ENCODE measurements around the gene KIF2A.
A peak's percentile ranks its signal among the peaks of the same experiment; 100 is the strongest.

Gene KIF2A

DNA sequence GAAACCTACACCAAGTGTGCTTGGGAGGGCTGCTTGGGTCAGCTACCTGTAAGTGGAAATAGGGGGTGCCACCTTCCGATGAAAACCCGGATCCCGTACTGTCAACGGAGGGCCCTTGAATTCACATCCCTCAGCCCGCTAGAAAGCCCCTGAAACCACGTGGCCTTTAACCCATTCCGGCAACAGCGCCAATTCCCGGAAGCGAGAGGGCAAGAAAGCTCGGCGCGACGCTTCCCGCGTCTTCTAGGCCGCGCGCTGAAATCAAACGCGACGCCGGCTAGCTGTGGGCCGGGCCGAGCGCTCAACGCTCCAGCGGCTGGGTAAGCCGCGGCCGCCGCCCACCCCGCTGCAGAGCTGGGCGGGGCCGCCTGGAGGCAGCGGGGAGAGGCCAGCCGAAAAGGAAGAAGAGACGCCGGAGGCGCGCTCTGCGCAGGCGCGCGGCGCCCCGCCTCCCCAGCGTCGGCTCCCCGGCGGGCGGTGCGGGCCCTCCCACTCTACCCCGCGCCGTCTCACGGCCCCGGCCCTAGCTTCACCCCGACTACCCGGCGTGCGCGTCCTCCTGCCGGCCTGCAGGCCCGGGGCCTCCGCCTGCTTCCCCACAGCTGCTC, at the start of gene KIF2A:
KIF2A (plus strand) TSS at position 492 of the 608 bp plus-strand sequence. CDS start 267 bp downstream, outside the sequence.
- peak; percentile 89 for DNase-seq

DNA sequence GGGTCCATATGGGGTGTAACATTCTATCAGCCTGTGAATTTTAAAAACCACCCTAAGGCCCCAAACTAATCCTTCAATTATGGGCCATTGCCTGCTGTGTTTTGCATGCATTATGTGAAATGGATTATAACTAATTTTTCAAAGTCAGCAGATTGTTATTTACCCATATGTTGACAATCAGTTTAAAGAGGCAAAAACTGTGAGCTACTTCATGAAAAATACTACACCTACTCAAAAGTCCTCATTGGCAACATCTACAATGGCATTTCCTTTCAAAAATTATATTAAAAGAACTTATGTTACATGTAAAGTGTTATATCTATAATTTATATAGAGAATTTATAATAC, 49.0 kb upstream of the KIF2A start:
- no peak for DNase-seq

DNA sequence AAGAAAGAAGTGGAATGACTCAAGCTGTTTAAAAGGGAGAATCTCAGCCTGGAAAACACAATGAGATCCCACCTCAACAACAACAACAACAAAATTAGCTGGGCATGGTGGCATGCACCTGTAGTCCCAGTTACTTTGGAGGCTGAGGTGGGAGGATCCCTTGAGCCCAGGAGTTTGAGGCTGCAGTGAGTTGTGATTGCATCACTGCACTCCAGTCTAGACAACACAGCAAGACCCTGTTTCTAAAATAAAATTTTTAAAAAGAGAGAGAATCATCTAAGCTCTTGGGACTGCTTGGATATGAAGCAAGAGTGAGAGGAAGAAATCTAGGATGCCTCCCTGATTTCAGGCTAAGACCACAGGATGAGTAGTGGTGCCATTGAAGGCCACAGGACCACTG, 47.4 kb upstream of the KIF2A start:
- no peak for DNase-seq

DNA sequence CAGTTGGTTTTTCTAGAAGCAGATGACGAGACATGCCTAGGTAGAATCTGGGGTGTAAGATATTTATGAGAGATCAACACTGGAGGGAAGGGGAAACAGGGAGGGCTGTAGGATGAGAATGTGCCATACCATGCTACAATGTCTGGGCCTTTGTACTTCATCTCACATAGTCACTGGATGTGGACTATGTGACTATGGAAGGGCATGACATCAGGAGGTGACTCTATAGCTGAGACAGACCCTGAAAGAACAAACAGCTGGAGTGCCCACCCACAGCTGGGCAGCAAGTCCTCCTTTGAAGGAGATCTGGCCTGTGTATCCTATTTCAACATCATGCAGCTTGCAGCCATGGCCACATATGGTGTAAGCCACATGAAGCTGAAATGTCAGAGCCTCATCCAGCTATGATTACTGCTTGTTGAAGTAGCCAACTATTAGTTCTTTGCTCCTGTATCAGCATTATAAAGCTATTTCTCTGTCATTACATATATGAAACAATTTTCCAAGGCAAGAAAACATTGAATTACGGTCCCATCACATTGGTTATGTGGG, 46.2 kb upstream of the KIF2A start:
- no peak for DNase-seq

DNA sequence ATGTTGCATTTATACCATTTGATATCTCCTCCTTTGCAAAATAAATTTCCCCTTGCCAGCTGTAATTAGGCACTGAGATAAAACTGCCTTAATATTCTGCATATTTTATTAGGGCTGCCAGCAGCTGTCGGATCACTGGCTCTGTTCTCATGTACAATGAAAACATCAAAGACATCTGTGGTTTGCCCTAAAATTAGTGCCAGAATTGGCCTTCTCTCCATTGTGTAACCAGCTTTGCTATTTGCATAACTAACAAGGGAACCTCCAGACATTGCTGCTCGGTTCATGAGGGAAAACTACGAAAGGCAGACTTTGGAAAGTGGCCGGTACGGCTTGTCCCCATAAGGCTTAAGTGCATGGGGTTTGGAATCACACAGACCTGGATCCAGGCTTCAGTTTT, 45.5 kb upstream of the KIF2A start:
- DNase-seq, result no peak

DNA sequence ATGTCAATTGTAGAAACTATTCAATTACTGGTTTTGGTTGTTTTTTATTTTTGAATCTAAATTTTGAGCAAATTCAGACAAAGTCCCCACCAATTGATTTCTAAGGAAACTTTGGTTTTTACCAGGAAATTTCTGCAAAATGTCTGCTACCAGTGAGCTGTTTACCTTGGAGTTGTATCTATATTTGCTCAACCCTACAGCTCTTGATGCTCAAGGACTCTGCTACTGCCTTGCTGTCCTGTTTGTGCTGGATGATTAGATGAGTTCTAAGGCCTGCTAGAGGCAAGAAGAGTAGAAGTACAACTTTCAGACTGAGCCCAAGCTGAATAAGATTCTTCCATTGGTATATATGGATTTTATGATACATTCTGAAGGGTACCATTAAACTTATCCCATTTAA, 42.6 kb upstream of the KIF2A start:
- no peak for DNase-seq

DNA sequence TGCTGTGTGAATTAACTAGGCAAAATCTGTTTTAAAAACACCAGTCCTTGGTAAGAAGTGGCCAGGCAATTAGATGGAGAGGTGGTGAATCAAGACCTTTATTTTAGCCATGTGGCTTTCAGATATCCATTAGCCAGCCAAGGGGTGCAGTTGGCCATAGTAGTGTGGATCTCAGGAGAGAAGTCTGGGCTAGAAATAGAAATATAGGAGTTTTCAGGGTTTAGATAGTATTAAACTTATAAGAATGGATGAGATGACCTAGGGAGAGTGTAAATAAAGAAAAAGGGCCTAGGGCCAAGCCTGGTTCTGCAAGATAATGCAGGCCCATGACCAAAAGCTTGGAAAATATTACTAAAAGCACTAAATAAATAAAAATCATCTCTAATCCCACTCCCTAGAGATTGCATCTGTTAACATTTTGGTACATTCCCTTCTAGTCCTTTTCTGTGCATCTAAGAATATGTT, 40.3 kb upstream of the KIF2A start:
- DNase-seq, result no peak

DNA sequence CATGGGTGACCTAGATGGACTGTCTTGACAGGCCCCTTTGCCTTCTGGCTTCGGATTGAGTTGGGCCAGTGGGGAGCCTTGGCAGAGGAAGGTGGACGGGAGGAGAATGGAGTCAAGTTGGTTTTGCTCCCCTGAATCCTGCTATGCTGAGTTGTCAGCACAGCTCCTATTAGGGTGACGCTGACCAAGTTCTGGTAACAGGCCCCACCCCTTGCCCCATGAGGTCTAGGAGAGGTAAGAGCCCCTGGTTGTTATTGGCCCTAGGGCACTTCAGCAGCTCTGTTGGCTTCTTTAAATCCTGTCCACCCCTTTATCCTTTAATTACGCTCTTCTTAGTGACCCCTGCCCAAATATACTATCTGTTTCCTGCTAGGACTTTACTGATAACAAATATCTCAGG, 39.4 kb upstream of the KIF2A start:
- no peak for DNase-seq

DNA sequence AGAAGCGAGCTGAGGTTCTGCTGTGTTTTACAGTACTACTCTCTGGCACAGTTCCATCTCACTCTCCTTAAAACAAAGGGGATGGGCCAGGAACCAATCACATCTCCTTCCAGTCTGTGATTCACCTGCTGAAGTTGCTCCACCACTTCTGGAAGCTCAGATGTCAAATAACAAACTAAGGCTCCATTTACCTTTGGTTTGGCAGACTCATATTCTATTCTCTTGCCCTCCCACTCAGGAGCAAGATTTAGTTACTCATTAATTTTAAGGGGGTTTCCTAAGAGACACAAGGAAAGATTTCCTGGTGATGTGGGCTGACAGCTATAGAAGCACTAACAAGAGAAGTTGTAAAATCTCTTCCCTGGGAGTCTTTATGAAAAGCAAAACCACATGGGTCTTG, 37.8 kb upstream of the KIF2A start:
- DNase-seq, result no peak

DNA sequence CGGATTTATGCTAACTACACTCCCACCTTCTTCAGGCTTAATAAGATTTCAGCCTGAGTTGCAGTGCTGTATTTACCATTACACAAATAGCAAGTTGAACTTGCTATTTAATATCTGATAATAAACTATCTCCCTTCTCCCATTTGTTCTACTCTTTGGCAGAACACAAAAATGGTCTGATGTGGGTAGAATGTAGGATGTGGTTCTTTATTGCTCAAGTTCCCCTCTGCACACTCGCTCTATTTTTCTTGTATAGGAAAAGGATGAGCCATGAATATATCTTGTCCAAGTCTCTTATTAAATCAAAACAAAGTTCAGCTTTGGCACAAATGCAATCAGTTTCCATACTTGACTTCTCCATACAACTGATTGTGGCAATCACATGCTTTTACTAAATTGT, 37.2 kb upstream of the KIF2A start:
- DNase-seq, result no peak

DNA sequence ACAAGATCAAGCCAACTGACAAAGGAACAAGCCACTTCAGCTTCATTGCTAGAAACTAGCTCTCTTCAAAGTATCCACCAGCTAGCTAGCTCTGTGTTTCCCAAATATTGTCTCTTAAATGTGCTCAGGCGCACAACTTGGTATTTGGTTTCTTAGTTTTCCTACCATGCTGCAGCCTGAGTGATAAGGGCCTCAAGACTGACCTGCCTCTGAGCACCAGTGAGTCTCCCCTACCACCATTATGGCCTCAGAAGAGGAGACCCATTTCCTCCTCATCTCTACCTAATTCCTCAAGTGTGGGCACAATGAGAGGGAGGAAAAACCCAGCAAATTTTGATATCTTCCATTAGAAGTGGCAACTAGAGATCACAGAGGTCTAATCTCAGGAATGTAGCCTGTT, 34.6 kb upstream of the KIF2A start:
- DNase-seq, result no peak

DNA sequence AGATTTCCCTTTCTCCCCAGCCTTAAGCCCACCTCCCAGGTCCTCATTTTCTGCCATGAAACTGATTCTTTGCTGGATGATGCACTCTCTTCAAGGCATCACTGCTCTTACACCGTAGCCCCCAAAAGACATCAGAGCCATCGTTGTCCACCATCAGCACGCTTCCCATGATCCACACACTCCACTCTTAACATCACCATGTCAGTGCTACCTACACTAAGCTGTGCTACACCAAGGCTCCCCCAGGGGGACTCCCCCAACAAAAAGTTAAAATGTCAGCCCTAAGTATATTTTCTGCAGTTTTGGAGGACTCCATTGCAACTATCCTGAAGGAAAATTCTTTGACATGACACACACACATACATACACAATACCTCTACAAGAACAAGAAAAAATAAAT, 34.1 kb upstream of the KIF2A start:
- no peak for DNase-seq

DNA sequence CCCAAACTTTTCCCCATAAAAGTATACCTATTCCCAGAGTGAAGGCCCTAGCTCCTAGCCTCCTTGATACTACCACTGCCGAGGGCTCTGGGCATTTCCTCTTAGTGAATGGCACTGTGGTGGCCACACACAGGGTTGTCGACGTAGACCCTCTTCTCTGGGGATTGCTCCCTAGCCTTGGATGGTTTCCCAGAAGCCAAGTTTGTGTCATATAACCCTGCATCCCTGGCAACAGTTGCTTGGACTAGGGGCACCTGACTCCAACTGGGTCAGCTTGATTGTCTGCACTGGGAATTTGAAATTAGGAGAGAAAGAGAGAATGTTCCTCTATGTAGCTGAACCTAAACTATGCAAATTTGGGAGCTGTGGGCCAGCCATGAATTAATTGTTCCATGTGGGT, 32.3 kb upstream of the KIF2A start:
- no peak for DNase-seq

DNA sequence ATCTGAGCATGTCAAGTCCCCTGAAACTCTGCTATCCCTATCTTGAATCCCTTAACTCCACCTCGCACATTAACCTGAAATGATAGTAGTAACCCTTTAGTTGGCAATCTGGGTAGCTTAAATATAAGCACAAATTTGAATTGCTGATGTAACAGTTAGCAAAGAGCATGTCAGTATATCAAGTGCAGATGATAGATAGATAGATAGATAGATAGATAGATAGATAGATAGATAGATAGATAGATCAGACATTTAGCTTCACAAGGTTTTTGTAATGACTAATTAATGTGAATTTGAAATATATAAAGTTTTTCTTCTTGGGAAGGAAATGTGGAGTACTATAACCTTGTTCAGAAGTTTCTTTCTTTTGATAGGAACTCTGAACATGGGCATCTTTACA, 30.4 kb upstream of the KIF2A start:
- DNase-seq, result no peak

DNA sequence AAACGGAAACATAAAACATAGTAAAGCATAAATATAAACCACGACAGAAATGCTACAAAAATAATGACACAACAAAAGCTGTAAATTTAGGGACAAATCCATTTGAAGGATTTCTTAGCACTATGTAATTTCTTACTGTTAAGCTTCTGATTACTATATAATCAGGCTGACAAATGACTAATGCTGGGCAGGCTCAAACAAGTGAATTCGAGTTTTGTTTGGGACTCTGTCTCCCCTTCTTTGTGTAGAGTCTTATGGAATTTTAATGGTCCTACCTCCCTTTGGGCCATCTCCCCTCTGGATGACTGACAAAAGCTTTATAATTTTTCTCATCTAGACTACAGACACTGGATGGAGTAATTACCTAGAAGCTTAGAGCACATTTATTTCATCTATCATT, 24.6 kb upstream of the KIF2A start:
- DNase-seq, result no peak

DNA sequence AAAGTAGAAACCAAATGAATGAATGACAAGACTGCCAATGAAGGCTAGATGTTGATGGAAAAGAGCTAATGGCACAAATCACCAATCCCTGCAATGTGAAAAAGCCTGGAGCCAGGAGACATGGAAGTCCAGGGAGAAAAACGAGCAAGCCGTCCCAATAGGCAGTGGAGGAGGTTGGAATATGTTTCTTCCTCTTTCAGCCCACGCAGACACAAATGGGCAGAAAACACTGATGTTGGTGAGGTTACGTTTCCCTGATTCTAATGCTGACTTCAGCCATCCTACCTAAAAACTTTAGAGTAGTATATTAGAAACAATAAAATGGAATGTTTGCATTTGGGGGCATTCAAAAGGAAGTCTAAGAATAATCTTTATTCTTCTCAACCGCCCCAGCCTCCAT, 23.9 kb upstream of the KIF2A start:
- DNase-seq, result no peak

DNA sequence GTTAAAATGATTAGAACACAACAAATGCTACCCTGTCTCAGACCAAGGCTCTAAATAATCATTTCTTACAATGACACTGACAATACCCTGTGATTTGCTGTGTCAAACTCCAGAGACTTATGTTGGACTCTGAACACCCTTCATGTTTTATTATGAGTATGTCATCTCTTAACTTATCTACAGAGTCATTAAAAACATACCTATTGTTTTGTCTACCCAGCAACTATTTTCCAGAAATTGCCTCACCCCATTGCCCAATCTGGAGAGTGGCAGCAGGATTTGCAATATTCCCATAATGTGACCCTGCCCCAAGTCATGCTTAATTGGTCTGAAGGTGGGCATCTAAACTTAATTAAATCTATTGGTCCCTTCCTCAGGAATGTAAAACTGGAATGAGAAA, 23.0 kb upstream of the KIF2A start:
- no peak for DNase-seq

DNA sequence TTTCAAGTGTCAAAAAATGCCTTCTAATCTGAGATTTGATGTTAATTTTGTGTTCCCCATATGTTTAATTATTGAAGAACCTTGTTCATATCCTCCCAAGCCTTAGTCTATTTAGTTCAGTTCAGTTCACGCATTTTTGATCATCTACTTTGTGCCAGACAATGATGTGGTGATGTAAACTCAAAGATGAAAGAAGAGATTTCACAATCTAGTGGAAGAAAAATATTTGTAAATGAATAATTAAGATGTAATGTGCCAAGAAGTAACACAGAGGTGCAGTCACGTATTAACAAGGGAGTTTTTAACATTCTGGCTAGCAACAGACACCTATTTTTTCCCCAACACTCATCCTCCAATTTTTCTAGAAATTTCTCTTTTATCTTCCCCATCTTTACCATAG, 22.1 kb upstream of the KIF2A start:
- no peak for DNase-seq

DNA sequence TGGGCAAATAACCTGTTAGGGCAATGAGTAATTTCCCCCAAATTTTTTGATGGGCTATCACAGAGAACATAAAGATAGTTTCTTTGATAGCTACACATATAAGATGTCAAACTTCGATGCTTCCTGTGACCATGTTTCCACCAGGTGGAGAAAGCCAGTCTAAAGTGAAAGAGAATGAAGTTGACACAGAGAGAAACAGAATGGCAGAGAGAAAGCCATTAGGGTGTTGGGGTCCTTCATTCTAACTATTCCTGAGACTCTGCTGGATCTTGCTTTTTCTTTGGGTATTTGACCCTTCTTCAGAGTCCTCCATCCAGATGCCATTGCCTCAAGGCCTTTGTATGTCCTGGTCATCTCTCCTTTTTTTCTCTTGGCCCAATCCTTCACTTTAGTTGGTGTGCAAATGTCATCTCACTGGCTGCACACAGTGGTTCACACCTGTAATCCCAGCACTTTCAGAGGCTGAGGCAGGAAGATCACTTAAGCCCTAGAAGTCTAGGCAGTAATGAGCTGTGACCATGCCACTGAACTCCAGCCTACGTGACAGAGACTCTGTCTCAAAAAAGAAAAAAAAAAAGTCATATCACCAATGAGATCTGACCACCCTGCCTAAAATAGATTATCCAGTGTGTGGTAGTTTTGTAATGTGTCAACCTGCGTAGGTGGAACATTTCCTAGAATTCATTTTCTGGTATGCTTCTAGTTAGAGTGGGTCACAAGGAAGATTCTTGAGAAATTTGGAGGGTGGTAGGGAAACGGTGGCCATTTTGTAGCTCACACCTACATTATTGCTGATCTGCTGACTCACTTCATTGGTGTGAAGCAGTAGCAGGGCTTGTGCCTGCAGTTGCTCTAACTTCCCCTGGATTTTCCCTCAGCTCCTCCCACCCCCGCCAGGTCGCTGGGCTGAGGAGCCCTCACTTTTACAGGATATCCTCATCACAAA, 20.8 kb upstream of the KIF2A start:
- DNase-seq, result no peak

DNA sequence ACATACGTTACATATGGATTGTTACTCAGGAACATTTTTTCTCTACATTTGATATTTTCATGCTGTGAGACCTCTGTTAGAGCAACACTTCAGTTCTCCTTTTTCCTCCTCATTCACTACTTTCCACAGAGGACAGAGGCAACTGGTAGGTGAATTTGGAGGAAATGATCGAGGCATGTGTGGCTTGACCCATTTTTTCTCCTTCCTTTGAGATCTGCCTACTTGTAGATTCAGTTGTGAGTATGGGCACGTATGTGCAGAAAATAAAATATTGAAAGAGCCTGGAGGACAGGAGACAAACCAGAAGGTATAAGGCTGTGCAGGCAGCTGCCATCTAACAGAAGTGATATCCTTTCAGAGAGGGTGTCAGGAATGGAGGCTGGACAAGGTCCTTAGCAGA, 19.2 kb upstream of the KIF2A start:
- DNase-seq, result no peak

DNA sequence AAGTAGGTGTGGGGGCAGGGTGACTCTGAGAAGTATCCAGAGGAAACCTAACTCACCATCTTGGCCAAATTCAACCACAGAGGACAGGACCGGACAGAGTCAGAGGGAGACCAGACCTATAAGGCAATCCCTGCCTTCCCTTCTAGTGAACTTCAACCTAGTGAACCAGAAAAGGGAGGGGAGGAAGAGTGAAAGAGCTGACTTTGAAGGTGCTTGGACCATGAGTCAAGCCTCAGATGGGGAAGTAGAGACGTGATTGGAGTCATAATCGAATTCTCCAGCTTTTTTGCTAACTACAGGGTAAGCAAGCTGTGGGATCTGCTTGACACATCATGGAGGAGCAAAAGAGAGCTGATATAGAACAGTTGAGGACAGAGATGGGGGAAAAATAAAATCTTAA, 18.8 kb upstream of the KIF2A start:
- no peak for DNase-seq

DNA sequence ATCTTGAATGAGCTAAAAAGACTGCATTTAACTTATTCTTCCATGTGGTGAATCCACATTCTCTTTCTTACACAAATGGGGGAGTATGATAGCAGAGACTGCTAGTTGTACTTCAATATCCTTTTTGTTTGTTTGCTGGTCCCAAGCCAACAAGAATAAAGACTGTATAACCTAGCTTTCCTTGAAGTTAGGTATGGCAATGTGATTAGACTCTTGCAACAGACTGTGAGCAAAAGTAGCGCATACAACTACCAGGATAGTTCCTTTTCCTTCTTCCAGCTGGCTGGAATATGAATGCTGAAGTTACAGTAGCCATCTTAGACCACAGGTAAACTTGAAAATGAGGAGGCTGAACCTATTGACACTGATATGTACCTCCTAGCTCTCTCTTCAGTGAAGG, 17.9 kb upstream of the KIF2A start:
- no peak for DNase-seq

DNA sequence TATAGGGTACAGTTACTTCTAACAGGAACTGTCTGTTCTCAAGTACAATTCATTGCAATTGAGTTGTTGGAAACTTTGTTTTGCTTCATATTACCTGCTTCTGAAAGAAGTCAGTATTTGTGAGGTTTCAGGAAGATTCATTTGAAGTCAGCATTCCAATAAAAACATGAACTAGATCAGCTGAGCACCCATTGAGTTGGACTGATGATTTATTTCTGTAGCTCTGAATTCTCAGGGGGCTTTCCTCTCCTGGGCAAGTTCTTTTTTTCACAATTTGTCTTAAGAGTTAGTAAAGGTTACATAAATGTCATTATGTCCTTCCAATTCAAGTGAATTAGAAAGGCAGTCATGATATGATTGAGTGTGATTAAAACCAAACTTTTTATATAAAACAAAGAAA, 16.2 kb upstream of the KIF2A start:
- DNase-seq, result no peak

DNA sequence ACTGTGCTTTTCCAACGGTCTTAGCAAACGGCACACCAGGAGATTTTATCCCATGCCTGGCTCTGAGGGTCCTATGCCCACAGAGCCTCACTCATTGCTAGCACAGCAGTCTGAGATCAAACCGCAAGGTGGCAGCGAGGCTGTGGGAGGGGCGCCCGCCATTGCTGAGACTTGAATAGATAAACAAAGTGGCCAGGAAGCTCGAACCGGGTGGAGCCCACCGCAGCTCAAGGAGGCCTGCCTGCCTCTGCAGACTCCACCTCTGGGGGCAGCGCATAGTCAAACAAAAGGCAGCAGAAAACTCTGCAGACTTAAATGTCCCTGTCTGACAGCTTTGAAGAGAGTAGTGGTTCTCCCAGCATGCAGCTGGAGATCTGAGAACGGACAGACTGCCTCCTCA, 14.2 kb upstream of the KIF2A start:
- DNase-seq, result peak; percentile 76
